ENCODE results near the gene CD274. TPM values are rescaled to one million over a fixed set of nuclear protein-coding genes. Genes with fewer than 3 reads are reported as not detected.
"Not testable (repeated sequence)": the region's sequence is repeated elsewhere in the genome, so short reads cannot be mapped to it uniquely, and the experiment has no call there.

CD274 gene
- total RNA-seq, 1 experiment from 2014 or later = 7.3 TPM

- DNase-seq (ENCODE audit: low read depth) = no peak
- in situ Hi-C loops (cut with HindIII; ENCODE audit: low pct_unique_long_range_greater_than_20kb, low sequenced_read_pairs) = no loop called here
These were observed 3.3 kb downstream of the CD274 start for GRCh38 chr9:5453673-5454072.

DNA sequence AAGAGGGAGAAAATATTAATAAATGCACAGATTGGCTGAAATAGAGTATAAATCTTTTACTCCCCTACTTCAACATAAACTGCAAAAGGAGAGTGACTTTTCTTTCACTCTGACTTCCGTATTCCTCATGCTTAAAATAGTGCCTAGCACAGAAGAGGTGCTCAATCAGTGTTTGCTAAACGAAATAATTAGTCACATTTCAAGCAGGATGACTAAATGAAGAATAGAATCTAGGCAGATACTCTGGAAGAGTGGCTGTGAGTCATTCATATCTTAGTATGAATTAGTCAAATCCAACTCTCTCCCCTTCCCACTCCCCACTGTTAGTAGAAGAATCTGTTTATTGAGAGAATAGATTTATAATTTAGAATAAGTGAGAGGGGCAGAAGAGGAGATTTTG is 4.8 kb downstream of the CD274 start:
- in situ Hi-C loops (cut with HindIII; ENCODE audit: low pct_unique_long_range_greater_than_20kb, low sequenced_read_pairs) = no loop called here
- peak; percentile 29 for DNase-seq (ENCODE audit: low read depth)

DNA sequence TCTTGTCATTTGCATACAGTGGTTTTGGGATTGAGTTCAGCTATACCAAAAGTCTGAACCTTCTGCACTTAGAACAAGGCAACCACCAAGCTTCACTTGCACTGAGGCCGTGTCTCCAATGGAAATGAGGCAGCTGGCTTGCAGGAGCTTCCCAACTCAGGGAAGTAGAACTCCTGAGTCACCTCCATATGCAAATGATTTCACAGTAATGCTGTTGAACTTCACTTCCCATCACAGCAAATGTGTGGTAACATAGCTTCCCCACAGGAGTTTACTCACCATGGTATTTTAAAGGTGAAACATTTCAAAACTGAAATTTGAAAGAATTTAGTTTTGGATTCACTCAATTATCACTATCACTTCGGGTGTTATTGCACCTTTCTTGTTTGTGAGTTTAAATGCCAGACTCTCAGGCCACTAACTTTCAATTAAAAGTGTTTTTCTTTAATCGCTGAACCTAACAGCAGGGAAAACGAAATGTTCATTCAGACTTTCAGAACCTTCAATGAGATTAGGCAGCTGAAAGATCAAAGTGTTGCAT is 9.0 kb downstream of the CD274 start:
- peak; percentile 29 for DNase-seq (ENCODE audit: low read depth)
- in situ Hi-C loops (cut with HindIII; ENCODE audit: low pct_unique_long_range_greater_than_20kb, low sequenced_read_pairs) = no loop called here

DNA sequence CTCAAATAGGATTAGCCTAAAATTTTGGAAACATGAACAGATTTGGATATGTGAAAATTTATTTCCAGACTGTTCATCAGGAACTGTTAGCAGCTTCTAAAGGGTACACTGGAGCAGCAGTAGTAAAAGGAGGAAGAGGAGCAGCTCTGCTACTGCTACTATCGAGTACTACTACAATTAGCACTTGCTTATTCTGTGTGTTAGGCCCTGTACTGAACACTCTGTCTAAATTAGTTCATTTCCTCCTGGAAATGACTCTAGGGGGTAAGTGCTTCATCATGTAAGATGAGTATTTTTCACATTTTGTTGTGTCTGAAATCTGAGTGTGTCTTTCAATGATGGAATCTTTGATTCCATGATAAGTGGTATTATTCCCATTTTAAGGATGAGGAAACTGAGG is 9.8 kb downstream of the CD274 start:
- DNase-seq (ENCODE audit: low read depth) = no peak
- in situ Hi-C loops (cut with HindIII; ENCODE audit: low pct_unique_long_range_greater_than_20kb, low sequenced_read_pairs) = no loop called here

- in situ Hi-C loops (cut with HindIII; ENCODE audit: low pct_unique_long_range_greater_than_20kb, low sequenced_read_pairs) = not testable (repeated sequence)
These were observed 14.5 kb downstream of the CD274 start for GRCh38 chr9:5464831-5465330.

DNA sequence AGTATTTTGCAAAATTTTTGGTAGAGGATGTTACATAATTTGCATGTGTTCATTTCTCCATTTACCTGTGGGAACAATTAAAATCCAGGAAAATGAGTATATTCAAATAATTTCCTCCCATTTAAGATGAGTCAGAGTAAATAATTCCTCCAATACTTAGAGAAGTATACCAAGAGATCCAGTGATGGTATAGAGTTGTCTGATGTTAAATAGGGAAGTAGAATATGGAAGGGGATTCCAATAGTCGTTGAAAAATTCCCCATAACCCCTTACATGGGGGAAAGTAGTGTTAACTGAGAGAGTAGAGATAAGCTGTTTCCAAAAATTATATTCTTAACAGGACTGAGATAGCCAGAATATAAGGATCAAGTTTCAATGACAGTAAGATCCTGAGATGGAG is 15.7 kb downstream of the CD274 start:
- in situ Hi-C loops (cut with HindIII; ENCODE audit: low pct_unique_long_range_greater_than_20kb, low sequenced_read_pairs) = no loop called here
- DNase-seq (ENCODE audit: low read depth) = no peak

More at GRCh38 chr9:5464831-5465330, 14.5 kb downstream of the CD274 start:
- not testable (repeated sequence) for DNase-seq (ENCODE audit: low read depth)

DNA sequence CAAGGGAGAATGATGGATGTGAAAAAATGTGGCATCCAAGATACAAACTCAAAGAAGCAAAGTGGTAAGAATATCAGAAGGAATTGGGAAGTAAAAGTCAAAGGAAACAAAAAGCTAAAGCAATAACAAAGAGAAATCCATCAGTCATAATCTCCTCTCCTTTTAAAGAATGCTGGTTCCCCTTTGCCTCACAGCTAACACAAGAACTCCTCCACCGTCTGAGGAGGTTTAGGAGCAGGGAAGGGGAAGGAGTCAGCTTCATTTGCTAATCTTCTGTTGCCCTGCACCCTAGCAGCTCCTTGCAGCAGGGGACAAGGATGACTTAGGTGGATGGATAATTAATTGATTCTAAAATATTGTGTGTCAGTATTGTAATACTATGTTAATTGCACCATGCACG is 16.4 kb downstream of the CD274 start:
- in situ Hi-C loops (cut with HindIII; ENCODE audit: low pct_unique_long_range_greater_than_20kb, low sequenced_read_pairs) = no loop called here
- no peak for DNase-seq (ENCODE audit: low read depth)

DNA sequence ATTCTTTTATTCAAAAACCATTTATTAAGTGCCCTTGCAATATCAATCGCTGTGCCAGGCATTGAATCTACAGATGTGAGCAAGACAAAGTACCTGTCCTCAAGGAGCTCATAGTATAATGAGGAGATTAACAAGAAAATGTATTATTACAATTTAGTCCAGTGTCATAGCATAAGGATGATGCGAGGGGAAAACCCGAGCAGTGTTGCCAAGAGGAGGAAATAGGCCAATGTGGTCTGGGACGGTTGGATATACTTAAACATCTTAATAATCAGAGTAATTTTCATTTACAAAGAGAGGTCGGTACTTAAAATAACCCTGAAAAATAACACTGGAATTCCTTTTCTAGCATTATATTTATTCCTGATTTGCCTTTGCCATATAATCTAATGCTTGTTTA is 18.5 kb downstream of the CD274 start:
- in situ Hi-C loops (cut with HindIII; ENCODE audit: low pct_unique_long_range_greater_than_20kb, low sequenced_read_pairs) = no loop called here
- no peak for DNase-seq (ENCODE audit: low read depth)

GRCh38 chr9:5470122-5470521 is 19.8 kb downstream of the CD274 start:
- in situ Hi-C loops (cut with HindIII; ENCODE audit: low pct_unique_long_range_greater_than_20kb, low sequenced_read_pairs) = no loop called here
- no peak for DNase-seq (ENCODE audit: low read depth)

DNA sequence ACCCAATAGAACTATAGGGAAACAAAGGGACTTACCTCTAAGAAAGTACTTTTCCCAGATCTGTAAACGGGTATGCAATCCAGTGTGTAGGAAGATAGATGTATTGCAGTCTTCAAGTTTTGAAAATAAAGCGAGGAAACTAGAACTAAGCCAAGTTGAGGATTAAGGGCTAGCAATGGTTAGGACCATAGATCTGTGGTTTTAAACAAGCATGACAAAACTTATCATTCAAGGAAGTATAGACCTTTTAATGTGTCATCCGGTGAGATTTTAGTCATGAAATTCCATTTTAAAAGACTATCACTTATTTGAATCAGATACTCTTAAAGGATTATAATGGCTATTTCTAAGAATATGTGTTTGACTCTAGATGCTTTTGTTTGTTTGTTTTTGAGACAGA is 20.5 kb downstream of the CD274 start:
- DNase-seq (ENCODE audit: low read depth) = no peak
- in situ Hi-C loops (cut with HindIII; ENCODE audit: low pct_unique_long_range_greater_than_20kb, low sequenced_read_pairs) = no loop called here

DNA sequence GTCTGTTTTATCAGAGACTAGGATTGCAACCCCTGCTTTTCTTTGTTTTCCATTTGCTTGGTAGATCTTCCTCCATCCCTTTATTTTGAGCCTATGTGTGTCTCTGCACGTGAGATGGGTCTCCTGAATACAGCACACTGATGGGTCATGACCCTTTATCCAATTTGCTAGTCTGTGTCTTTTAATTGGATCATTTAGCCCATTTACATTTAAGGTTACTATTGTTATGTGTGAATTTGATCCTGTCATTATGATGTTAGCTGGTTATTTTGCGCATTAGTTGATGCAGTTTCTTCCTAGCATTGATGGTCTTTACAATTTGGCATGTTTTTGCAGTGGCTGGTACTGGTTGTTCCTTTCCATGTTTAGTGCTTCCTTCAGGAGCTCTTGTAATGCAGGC is 25.3 kb downstream of the CD274 start:
- DNase-seq (ENCODE audit: low read depth); in situ Hi-C loops (cut with HindIII; ENCODE audit: low pct_unique_long_range_greater_than_20kb, low sequenced_read_pairs): not testable (repeated sequence)

- in situ Hi-C loops (cut with HindIII; ENCODE audit: low pct_unique_long_range_greater_than_20kb, low sequenced_read_pairs) = no loop called here
- no peak for DNase-seq (ENCODE audit: low read depth)
These were observed 27.9 kb downstream of the CD274 start for GRCh38 chr9:5478206-5478605.

GRCh38 chr9:5479994-5480694 is 29.8 kb downstream of the CD274 start:
- in situ Hi-C loops (cut with HindIII; ENCODE audit: low pct_unique_long_range_greater_than_20kb, low sequenced_read_pairs) = no loop called here
- DNase-seq (ENCODE audit: low read depth) = no peak

- in situ Hi-C loops (cut with HindIII; ENCODE audit: low pct_unique_long_range_greater_than_20kb, low sequenced_read_pairs) = no loop called here
- DNase-seq (ENCODE audit: low read depth) = no peak
These were observed 30.6 kb downstream of the CD274 start for GRCh38 chr9:5480919-5481318.

- DNase-seq (ENCODE audit: low read depth) = no peak
- in situ Hi-C loops (cut with HindIII; ENCODE audit: low pct_unique_long_range_greater_than_20kb, low sequenced_read_pairs) = no loop called here
These were observed 31.1 kb downstream of the CD274 start for GRCh38 chr9:5481322-5482040.

- DNase-seq (ENCODE audit: low read depth) = no peak
- in situ Hi-C loops (cut with HindIII; ENCODE audit: low pct_unique_long_range_greater_than_20kb, low sequenced_read_pairs) = no loop called here
These were observed 31.9 kb downstream of the CD274 start for GRCh38 chr9:5482194-5482593.

- in situ Hi-C loops (cut with HindIII; ENCODE audit: low pct_unique_long_range_greater_than_20kb, low sequenced_read_pairs) = no loop called here
- no peak for DNase-seq (ENCODE audit: low read depth)
These were observed 33.0 kb downstream of the CD274 start for GRCh38 chr9:5483306-5483705.

DNA sequence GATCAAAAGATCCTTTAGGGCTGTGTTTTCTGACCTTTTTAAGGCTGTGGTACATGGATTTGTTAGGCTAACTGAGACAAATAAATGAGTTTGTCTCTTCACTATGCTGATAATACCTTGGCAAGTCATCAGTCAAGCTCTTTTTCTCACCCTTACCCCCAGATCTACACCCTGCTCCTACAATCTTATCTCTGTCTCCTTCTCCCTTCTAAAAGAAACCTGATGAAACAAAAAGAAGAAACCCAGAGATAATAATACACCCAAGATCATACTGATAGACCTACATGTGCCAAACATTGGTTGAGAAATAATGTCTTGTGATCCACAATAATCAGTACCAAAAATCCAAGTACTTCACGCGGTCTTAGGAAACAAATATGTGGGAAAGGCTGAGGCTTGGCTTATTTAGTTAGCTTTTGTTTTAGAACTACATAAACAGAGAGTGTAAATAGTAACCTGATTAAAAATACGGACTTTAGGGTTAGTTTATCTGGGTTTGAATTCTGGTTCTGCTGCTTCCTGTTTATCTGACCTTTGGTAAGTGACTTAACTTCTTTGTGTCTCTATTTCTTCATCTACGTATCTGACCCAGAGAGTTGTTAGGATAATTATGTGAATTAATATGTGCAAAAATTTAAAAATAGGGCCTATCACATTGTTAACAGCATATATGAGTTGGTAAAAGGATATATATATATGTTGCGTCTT is 35.2 kb downstream of the CD274 start:
- in situ Hi-C loops (cut with HindIII; ENCODE audit: low pct_unique_long_range_greater_than_20kb, low sequenced_read_pairs) = no loop called here
- DNase-seq (ENCODE audit: low read depth) = no peak

- in situ Hi-C loops (cut with HindIII; ENCODE audit: low pct_unique_long_range_greater_than_20kb, low sequenced_read_pairs) = no loop called here
- no peak for DNase-seq (ENCODE audit: low read depth)
These were observed 36.6 kb downstream of the CD274 start for GRCh38 chr9:5486988-5487387.
